ENCODE results near the gene SSBP3.
"Not testable (repeated sequence)": the region's sequence is repeated elsewhere in the genome, so short reads cannot be mapped to it uniquely, and the experiment has no call there.

Gene SSBP3

GRCh38 chr1:54347955-54348699 lies 58.1 kb downstream of the SSBP3 start:
- no peak for DNase-seq (ENCODE audit: low spot score)

DNA sequence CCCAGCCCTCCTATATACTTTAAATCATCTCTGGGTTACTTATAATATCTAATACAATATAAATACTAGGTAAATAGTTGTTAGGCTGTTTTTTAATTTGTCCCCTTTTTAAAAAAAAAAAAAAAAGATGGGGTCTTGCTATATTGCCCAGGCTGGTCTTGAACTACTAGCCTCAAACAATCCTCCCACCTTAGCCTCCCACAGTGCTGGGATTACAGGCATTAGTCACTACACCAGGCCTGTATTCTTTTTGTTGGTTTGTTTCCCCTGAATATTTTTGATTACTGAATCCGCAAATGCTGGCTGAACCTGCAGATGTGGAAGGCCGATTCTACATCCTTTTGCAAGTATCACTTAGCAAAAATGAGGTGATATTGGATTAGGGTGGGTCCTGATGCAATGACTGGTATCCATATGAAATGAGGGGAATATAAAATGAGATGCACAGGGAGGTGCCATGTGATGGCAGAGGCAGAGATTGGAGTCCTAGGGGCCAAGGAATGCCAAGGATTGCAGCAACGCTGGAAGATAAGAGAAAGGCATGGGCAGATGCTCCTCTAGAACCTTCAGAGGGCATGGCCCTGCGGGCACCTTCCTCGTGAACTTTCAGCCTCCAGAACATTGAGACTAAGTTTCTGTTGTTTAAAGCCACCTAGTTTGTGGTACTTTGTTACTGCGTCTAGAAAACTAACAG lies 58.8 kb downstream of the SSBP3 start:
- no peak for DNase-seq (ENCODE audit: low spot score)

DNA sequence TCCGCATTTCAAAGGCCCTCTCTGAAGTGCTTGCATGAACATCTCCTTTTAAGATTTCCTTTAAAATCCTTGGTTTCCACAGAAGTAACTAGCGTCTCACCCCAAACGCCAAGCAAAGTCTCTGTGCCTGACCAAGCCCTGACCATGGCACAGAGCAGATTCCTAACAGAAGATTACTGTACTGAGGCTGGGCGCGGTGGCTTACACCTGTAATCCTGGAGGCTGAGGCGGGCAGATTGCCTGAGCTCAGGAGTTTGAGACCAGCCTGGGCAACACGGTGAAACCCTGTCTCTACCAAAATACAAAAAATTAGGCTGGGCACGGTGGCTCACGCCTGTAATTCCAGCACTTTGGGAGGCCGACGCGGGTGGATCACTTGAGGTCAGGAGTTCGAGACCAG lies 60.6 kb downstream of the SSBP3 start:
- DNase-seq (ENCODE audit: low spot score) = not testable (repeated sequence)

- DNase-seq (ENCODE audit: low spot score) = no peak
These were observed 61.1 kb downstream of the SSBP3 start for GRCh38 chr1:54345116-54345515.

- DNase-seq (ENCODE audit: low spot score) = no peak
These were observed 63.2 kb downstream of the SSBP3 start for GRCh38 chr1:54342742-54343687.

GRCh38 chr1:54342288-54342687 lies 63.9 kb downstream of the SSBP3 start:
- no peak for DNase-seq (ENCODE audit: low spot score)

DNA sequence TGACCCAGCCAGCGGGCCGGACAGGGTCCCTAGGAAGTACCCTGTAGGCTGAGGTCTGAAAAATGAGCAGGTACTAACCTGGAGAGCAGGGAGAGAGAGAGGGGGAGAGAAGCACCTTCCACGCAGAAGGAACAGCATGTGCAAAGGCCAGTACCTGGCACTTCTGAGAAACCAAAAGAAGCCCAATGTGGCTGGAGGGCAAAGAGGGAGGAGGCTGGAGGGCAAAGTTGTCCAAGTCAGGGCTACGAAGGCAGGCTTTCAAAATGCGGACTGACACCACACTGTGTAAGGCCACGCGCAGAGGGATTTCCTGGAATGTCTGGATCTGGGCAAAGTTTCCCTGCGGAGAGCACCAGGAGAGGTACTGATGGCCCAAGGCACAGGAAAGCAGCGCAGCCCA lies 64.4 kb downstream of the SSBP3 start:
- no peak for DNase-seq (ENCODE audit: low spot score)

GRCh38 chr1:54340878-54341277 lies 65.3 kb downstream of the SSBP3 start:
- no peak for DNase-seq (ENCODE audit: low spot score)

- DNase-seq (ENCODE audit: low spot score) = no peak
These were observed 65.8 kb downstream of the SSBP3 start for GRCh38 chr1:54340434-54340833.

GRCh38 chr1:54339126-54339525 lies 67.1 kb downstream of the SSBP3 start:
- no peak for DNase-seq (ENCODE audit: low spot score)

- no peak for DNase-seq (ENCODE audit: low spot score)
These were observed 67.7 kb downstream of the SSBP3 start for GRCh38 chr1:54338464-54338863.

GRCh38 chr1:54337928-54338327 lies 68.3 kb downstream of the SSBP3 start:
- no peak for DNase-seq (ENCODE audit: low spot score)

GRCh38 chr1:54337034-54337433 lies 69.2 kb downstream of the SSBP3 start:
- no peak for DNase-seq (ENCODE audit: low spot score)

DNA sequence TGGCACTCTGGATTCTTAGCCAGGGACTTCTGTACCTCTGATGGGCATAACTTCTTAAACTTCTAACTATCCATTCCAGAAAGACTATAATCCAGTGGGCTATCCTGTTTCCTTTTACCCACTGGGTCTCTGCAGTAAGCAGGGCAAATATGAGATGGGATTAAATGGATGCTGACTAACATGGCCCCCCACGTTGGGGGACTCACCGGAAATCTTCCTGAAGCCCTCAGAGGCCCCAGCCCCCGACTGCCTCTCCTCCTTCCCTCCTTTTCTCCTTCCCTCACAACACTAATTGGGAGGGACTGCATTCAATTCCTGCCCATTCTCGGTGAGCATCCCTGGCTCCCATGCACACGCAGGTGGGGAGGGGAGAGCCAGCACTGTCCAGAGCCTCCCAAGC lies 70.1 kb downstream of the SSBP3 start:
- DNase-seq (ENCODE audit: low spot score) = no peak

GRCh38 chr1:54335755-54336108 lies 70.5 kb downstream of the SSBP3 start:
- DNase-seq (ENCODE audit: low spot score) = no peak

DNA sequence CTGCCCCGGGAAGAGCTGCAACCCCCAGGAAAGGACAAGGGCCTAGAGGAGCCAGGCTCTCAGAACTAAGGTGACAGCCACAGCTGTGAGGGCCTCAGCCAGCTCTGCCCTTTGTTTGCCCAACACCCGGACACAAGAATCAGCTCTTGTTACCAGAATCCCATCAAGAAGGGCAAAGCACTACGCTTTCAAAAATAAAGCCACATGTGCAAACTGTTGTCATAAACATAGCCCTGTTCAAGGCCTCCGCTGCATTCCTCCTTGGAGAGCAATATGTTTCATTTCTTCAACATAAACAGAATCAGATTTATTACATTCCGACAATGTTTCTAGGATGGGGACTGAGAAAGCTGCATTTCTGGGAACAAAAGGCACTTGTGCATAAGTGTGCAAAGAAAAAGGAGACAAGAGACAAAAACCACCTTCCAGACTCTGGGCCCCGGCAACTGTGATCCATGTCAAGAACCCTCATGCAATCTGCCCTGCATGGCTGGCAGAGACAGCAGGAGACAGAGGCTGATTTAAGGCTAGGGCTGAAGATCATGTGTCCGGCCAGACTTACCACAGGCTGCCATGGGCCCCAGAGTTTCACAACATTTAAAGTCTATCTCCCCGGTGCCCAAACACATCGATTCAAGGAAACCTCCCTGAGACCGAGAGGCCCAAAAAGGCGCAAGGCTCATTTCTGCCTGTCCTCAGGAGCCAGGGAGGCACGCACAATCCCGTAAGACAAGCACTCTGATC lies 71.0 kb downstream of the SSBP3 start:
- no peak for DNase-seq (ENCODE audit: low spot score)

DNA sequence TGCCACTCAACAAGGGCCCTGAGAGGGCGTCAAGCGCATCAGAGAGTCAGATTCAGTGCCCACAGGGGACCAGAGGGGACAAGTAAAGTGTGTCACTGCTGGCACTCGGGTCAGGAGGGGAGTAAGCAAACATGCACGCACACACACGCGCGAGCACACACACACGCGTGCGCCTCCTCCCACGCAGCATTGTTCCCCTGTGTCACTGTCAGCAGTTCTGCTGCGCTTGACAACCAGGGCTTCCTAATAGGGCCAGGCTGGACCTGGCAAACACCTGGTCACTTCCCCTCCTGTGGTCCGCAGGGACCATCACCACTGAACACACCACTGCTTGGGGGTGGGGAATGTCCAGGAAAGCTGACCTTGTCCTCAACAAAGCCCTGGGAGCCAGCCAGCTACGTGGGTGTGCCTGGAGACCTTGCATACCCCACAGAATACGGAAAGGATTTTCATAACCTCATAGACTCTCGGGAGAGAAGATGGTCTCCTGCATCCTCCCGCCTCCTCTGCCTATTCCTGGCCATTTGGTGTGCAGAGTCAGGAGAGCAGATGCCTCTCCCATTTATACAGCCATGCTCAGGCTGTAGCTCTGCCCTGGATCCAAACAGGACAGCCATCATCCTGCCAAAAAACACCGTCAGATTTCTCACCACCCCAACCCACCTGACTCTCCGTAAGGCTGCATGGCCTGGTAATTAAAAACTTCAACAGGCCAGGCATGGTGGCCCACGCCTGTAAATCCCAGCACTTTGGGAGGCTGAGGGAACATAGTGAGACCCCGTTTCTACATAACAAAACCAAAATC lies 73.2 kb downstream of the SSBP3 start:
- DNase-seq (ENCODE audit: low spot score) = no peak

GRCh38 chr1:54331843-54332463 lies 74.2 kb downstream of the SSBP3 start:
- no peak for DNase-seq (ENCODE audit: low spot score)

GRCh38 chr1:54331091-54331772 lies 75.0 kb downstream of the SSBP3 start:
- no peak for DNase-seq (ENCODE audit: low spot score)

Measured in CD4-positive, alpha-beta T cell treated with Interleukin-6 at 100 ng/mL for 8 hours (primary cell).